ENCODE results near the gene IL3RA.

The IL3RA gene

GRCh38 chrX:1392376-1393068, 55.9 kb downstream of the IL3RA start:
- Histone ChIP-seq H3K4me3 (replicated peaks; ENCODE audit: low read depth, low read length) (peak overlapping the region; percentile 88), H3K36me3 (ENCODE audit: control insufficient read depth, insufficient read depth, low read length) (peaks cover 40% of the 10 kb centered on the region), H3K27me3 (replicated peaks; ENCODE audit: control insufficient read depth, insufficient read depth, low read length) (no peaks in the 10 kb centered on the region)
- DNase-seq (ENCODE audit: extremely low read depth, insufficient read length): no peak
- no peak for TF ChIP-seq CTCF (IDR thresholded peaks at IDR 0.05; ENCODE audit: insufficient read depth, low read length, poor library complexity, severe bottlenecking)

GRCh38 chrX:1393871-1394615, 57.5 kb downstream of the IL3RA start:
- peaks cover 37% of the 10 kb centered on the region for H3K36me3 ChIP-seq (ENCODE audit: control insufficient read depth, insufficient read depth, low read length)
- peak overlapping the region; percentile 88 for H3K4me3 ChIP-seq (replicated peaks; ENCODE audit: low read depth, low read length)
- no peaks in the 10 kb centered on the region for H3K27me3 ChIP-seq (replicated peaks; ENCODE audit: control insufficient read depth, insufficient read depth, low read length)
- DNase-seq (ENCODE audit: extremely low read depth, insufficient read length): no peak
- TF ChIP-seq CTCF (IDR thresholded peaks at IDR 0.05; ENCODE audit: insufficient read depth, low read length, poor library complexity, severe bottlenecking): no peak

GRCh38 chrX:1394731-1395501, 58.3 kb downstream of the IL3RA start:
- Histone ChIP-seq H3K36me3 (ENCODE audit: control insufficient read depth, insufficient read depth, low read length) (peaks cover 30% of the 10 kb centered on the region), H3K4me3 (replicated peaks; ENCODE audit: low read depth, low read length) (no peak overlapping the region), H3K27me3 (replicated peaks; ENCODE audit: control insufficient read depth, insufficient read depth, low read length) (no peaks in the 10 kb centered on the region)
- TF ChIP-seq CTCF (IDR thresholded peaks at IDR 0.05; ENCODE audit: insufficient read depth, low read length, poor library complexity, severe bottlenecking): no peak
- DNase-seq (ENCODE audit: extremely low read depth, insufficient read length): no peak

- no peaks in the 10 kb centered on the region for H3K27me3 ChIP-seq (replicated peaks; ENCODE audit: control insufficient read depth, insufficient read depth, low read length)
- peaks cover 29% of the 10 kb centered on the region for H3K36me3 ChIP-seq (ENCODE audit: control insufficient read depth, insufficient read depth, low read length)
- no peak for TF ChIP-seq CTCF (IDR thresholded peaks at IDR 0.05; ENCODE audit: insufficient read depth, low read length, poor library complexity, severe bottlenecking)
- DNase-seq (ENCODE audit: extremely low read depth, insufficient read length): no peak
- H3K4me3 ChIP-seq (replicated peaks; ENCODE audit: low read depth, low read length): no peak overlapping the region
Measured at GRCh38 chrX:1395646-1396216, 59.1 kb downstream of the IL3RA start.

- H3K4me3 ChIP-seq (replicated peaks; ENCODE audit: low read depth, low read length): no peak overlapping the region
- peaks cover 36% of the 10 kb centered on the region for H3K36me3 ChIP-seq (ENCODE audit: control insufficient read depth, insufficient read depth, low read length)
- no peaks in the 10 kb centered on the region for H3K27me3 ChIP-seq (replicated peaks; ENCODE audit: control insufficient read depth, insufficient read depth, low read length)
- no peak for TF ChIP-seq CTCF (IDR thresholded peaks at IDR 0.05; ENCODE audit: insufficient read depth, low read length, poor library complexity, severe bottlenecking)
- DNase-seq (ENCODE audit: extremely low read depth, insufficient read length): no peak
Measured at GRCh38 chrX:1397001-1397400, 60.4 kb downstream of the IL3RA start.
